GM13976 (cell line): ENCODE results near the gene RAB9A.

Experiments used
- DNase-seq: peaks from one replicate; pipeline ENCODE4 v3.0.0; 2012; ENCODE audit warnings: low spot score
- CTCF ChIP-seq: IDR thresholded peaks from 2 replicates; pipeline ENCODE4 v1.5.1; 2012; ENCODE audit warnings: borderline replicate concordance, mild to moderate bottlenecking; ENCODE audit not compliant: insufficient read depth; ENCODE audit errors: extremely low read depth, missing control alignments, control extremely low read depth
- in situ Hi-C: fragments of 300-500 bp; cut with MboI; formaldehyde crosslinking; loops from one replicate; pipeline ENCODE4 v1.12.0; 2022; ENCODE audit warnings: low sequenced_read_pairs, mixed read lengths, inconsistent platforms; ENCODE audit not compliant: unreplicated experiment

Gene RAB9A

DNA sequence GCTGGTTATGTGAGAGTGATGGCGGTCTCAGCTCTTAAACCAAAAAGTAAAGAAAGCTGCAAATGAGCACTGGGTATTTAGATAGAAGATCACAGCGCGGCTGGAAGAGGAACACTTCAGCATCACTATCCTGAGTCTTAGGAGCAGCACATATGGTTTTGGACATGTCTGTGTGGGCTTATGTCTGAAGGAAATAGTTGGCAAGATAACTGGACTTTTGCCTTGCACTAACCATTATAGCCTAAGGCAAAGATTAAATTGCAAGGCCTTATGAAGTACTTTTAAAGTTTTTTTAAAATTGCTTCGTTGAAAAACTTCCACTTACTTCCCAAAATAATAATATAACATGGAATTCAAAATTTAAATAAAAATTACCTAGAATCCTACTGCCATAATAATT, 4.6 kb upstream of the RAB9A start:
- no peak for DNase-seq
- in situ Hi-C loops: no loop called here
- TF ChIP-seq CTCF: no peak

DNA sequence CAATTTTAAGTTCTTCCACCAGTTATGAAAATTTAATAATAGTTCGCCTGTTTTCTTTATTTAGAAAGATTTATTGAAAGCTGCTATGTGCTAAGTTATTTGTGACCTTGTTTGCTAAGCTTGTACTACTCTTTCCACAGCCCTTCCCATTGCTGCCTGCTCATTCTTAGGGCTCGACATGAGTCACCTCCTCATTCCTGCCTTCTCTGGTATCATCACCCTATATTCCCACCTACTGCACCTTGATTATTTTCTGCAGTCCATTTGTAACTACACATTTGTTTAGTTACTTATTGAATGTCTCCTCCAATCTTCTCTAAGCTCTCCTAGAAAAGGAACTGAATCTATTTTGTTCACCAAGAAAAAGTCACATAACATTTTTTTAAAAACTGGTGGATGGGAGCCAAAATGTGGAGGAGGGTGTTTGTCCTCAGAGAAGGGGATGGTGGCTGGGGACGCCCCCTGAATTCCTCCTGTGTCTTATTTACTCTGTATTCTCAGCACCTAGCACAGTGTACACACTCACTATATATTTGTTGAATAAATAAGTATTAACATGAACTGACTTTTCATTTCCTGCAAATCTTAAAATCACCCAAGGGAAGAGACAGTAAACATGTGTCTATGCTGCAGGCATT, 3.7 kb upstream of the RAB9A start:
- no peak for DNase-seq
- no peak for TF ChIP-seq CTCF
- in situ Hi-C loops: no loop called here

GRCh38 chrX:13687203-13687602, 1.7 kb upstream of the RAB9A start:
- DNase-seq: no peak
- in situ Hi-C loops: no loop called here
- TF ChIP-seq CTCF: no peak

DNA sequence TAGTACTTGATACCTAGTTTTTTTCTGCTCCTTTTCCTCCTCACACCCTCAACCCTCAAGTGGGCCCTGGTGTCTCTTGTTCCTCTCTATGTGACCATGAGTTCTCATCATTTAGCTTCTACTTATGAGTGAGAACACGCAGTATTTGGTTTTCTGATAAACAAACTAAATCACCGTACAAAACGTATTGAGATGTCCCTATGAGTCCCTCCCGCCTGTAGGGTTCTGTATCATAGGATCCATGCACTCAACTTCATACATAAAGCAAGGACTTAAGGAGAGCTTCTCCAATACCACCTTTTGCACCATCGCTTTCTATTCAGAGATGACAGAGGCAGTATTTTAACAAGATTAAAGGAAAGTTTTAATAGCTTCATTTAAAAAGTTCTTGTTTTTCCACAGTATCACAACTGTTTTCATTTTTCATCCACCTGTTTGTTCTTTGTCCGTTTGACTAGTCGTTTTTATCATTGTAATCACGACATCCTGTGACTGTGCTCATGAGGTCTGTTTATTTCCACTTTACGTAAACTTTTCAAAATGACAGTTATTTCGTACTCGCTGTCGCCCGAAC, 457 bp upstream of the RAB9A start:
- TF ChIP-seq CTCF: no peak
- in situ Hi-C loops: no loop called here
- DNase-seq: no peak

DNA sequence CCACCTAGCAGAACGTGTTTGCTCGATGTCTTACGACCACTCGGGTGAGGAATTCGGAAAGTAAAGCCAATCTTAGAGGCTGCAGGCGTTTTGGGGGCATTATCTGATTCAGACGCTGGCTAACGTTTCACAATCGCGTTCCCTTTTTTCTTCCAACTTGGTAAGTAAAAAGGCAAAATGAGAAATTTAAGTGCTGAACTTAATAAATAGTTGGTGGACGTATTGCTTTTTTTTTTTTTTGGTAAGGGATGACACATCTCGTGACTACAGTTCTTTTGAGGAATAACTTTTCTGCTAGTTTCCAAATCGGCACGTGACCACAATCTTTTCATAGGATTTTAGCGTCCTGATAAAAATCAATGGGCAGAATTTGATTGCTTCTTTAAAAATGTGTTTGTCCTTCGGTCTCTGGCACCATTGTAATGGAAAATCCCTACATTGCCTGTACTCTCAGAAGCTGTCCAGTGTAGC, 848 bp downstream of the RAB9A start:
- DNase-seq: no peak
- TF ChIP-seq CTCF: no peak
- in situ Hi-C loops: no loop called here

GRCh38 chrX:13690836-13691235, 1.9 kb downstream of the RAB9A start:
- TF ChIP-seq CTCF: no peak
- DNase-seq: no peak
- in situ Hi-C loops: no loop called here

DNA sequence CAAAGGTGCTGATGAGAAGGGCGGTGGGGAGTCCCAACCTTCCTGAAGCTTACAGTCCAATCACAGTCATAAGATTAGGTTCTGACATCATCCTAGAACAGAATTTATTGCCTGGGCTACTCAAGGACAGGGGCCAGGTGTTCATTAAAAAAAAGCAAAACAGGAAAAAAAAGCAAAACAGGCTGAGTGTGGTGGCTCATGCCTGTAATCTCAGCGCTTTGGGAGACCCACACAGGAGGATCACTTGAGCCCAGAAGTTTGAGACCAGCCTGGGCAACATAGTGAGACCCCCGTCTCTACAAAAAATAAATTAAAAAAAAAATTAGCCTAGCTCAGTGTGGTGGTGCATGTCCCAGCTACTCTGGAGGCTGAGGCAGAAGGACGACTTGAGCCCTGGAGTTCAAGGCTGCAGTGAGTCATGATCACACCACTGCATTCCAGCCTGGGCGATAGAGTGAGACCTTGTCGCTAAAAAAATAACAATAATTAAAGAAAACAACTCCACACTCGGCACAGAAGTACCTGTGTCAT, 3.0 kb downstream of the RAB9A start:
- DNase-seq: no peak
- in situ Hi-C loops: no loop called here
- no peak for TF ChIP-seq CTCF
